OCI-LY1 (cell line): ENCODE results near the gene MFAP1.

Source experiments
- CTCF ChIP-seq: fragments of 200-600 bp; sonication (generic), shearing (Covaris generic); IDR thresholded peaks from 2 replicates; pipeline ENCODE4 v1.5.1; 2017; ENCODE audit warnings: mild to moderate bottlenecking, antibody characterized with exemption, low read length, moderate library complexity, mixed read lengths
- EZH2 ChIP-seq: fragments of 200-600 bp; sonication (generic), shearing (Covaris generic); IDR thresholded peaks from 2 replicates; pipeline ENCODE4 v1.8.0; 2017; ENCODE audit warnings: borderline replicate concordance, mixed run types, mild to moderate bottlenecking, antibody characterized with exemption, low read length, moderate library complexity, mixed read lengths

DNA sequence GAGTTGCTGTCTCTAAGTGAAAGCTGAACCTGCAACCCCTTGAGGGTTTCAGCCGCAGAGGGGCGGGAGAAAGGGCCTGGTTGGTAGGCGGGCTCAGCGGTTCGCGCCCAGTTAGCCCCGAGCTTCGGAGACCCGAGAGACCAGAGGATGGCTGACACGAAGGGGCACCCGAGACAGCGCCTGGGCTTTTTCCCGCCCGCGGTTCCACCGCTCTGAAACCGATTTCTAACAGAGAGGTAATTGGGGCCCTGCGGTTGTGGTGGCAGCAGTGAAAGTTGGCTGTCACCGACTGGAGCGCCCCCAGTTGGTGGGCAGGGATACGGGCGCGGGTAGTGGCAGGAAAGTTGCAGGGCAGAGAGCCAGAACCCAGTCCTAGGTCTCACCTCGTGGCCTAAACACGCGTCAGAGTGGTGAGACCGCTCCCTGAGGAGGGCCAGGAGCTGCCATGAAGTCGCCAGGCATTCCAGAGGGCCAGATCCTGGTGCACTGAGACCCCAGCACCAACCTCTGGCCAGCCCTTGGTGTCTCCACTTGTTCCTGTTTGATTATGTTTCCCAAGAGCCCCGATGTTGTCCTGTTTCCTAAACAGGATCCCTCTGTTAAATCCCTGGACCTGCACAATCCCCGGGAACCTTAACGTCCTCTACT, 47.1 kb downstream of the MFAP1 start:
- TF ChIP-seq CTCF (peak; percentile 94), EZH2 (no peak)
